H1 (cell line): Measurements from ENCODE around the gene TPPP3.

Experiments used
- CBX5 ChIP-seq: fragments of 300-800, 300-1000 bp; sonication (generic); IDR thresholded peaks from 2 replicates; pipeline ENCODE4 v1.7.1; 2016; ENCODE audit warnings: antibody characterized with exemption, low read length, low read depth
- CREB1 ChIP-seq: IDR thresholded peaks from 2 replicates; pipeline ENCODE4 v1.6.1; 2012; ENCODE audit warnings: inconsistent platforms
- CTCF ChIP-seq, 3 experiments: IDR thresholded peaks; 1 replicate in 2 of 3; 2 replicates in 1 of 3; pipeline versions ENCODE4 v1.5.1 to v1.6.1; 2011; ENCODE audit warnings: low read length in 3 of 3, mild to moderate bottlenecking in 3 of 3, inconsistent platforms in 2 of 3, low read depth in 1 of 3, moderate library complexity in 1 of 3; ENCODE audit not compliant: insufficient read depth in 1 of 3; ENCODE audit errors: control extremely low read depth in 1 of 3
- EP300 ChIP-seq, 2 experiments: IDR thresholded peaks; 1 replicate in 1 of 2; 2 replicates in 1 of 2; pipeline ENCODE4 v1.6.1; 2011 to 2012; ENCODE audit warnings: low read depth in 2 of 2, low read length in 2 of 2, mild to moderate bottlenecking in 2 of 2, borderline replicate concordance in 1 of 2, inconsistent platforms in 1 of 2, moderate library complexity in 1 of 2
- HDAC2 ChIP-seq, 2 experiments: fragments of 300-600 bp in 1 of 2; sonication (generic) in 1 of 2; IDR thresholded peaks; 2 replicates each; pipeline ENCODE4 v1.6.1; 2011 to 2012; ENCODE audit warnings: low read depth in 2 of 2, low read length in 2 of 2, mild to moderate bottlenecking in 2 of 2, moderate library complexity in 2 of 2, borderline replicate concordance in 1 of 2, inconsistent platforms in 1 of 2
- MAFK ChIP-seq: IDR thresholded peaks from 2 replicates; pipeline ENCODE4 v1.6.1; 2012; ENCODE audit warnings: low read depth, mild to moderate bottlenecking, improper control_type of control experiment, low read length
- RFX5 ChIP-seq: IDR thresholded peaks from 2 replicates; pipeline ENCODE4 v1.6.1; 2011; ENCODE audit warnings: low read depth, low read length, improper control_type of control experiment, borderline replicate concordance
- SIX5 ChIP-seq: IDR thresholded peaks from 2 replicates; pipeline ENCODE4 v1.6.1; 2011; ENCODE audit warnings: mild to moderate bottlenecking, low read depth, low read length
- YY1 ChIP-seq: IDR thresholded peaks from 2 replicates; pipeline ENCODE4 v1.6.1; 2011; ENCODE audit warnings: low read depth, mild to moderate bottlenecking, low read length

DNA sequence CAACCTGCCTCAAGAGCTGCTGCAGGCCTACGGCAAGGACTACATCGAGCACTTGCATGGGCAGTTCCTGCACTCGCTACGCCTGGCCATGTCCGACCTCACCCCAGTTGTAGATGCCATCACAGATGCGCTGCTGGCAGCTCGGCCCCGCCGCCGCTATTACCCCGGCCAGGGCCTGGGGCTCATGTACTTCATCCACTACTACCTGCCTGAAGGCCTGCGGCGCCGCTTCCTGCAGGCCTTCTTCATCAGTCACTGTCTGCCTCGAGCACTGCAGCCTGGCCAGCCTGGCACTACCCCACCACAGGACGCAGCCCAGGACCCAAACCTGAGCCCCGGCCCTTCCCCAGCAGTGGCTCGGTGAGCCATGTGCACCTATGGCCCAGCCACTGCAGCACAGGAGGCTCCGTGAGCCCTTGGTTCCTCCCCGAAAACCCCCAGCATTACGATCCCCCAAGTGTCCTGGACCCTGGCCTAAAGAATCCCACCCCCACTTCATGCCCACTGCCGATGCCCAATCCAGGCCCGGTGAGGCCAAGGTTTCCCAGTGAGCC is 43.4 kb upstream of the TPPP3 start:
- TF ChIP-seq RFX5 = no peak
- no peak for TF ChIP-seq CBX5
- TF ChIP-seq MAFK = no peak
- no peak for TF ChIP-seq CREB1
- TF ChIP-seq SIX5 = no peak
- TF ChIP-seq CTCF (IDR thresholded peaks at IDR 0.05; ENCODE audit: control extremely low read depth in 1 of 3, insufficient read depth in 1 of 3, low read depth in 1 of 3, low read length in 3 of 3) = no peak
- TF ChIP-seq HDAC2 (IDR thresholded peaks at IDR 0.05; ENCODE audit: borderline replicate concordance in 1 of 2, low read depth in 2 of 2, low read length in 2 of 2) = no peak
- TF ChIP-seq YY1 = no peak
- no peak for TF ChIP-seq EP300 (IDR thresholded peaks at IDR 0.05; ENCODE audit: borderline replicate concordance in 1 of 2, low read depth in 2 of 2, low read length in 2 of 2)
